Nephron progenitor cell (in vitro differentiated cells): ENCODE results near the gene CD177.
"Not testable (repeated sequence)": the region's sequence is repeated elsewhere in the genome, so short reads cannot be mapped to it uniquely, and the experiment has no call there.

Experiments
- DNase-seq: peaks from one replicate; pipeline ENCODE4 v3.0.0; 2021
- H3K27ac Mint-ChIP-seq: 2 replicates; pipeline ENCODE4 v1.8.0; 2021; ENCODE audit warnings: mild to moderate bottlenecking, moderate library complexity, mixed read lengths
- H3K27me3 Mint-ChIP-seq: 2 replicates; pipeline ENCODE4 v1.8.0; 2021; ENCODE audit warnings: mild to moderate bottlenecking, low read depth, mixed read lengths; ENCODE audit not compliant: poor library complexity
- H3K36me3 Mint-ChIP-seq: 2 replicates; pipeline ENCODE4 v1.8.0; 2021; ENCODE audit warnings: low read depth, mixed read lengths
- H3K4me1 Mint-ChIP-seq: 2 replicates; pipeline ENCODE4 v1.8.0; 2021; ENCODE audit warnings: mixed read lengths
- H3K4me3 Mint-ChIP-seq: 2 replicates; pipeline ENCODE4 v1.8.0; 2021; ENCODE audit warnings: mild to moderate bottlenecking, moderate library complexity, mixed read lengths
- H3K9me3 Mint-ChIP-seq: 2 replicates; pipeline ENCODE4 v1.8.0; 2021; ENCODE audit warnings: mild to moderate bottlenecking, moderate library complexity, mixed read lengths
- TF ChIP-seq, protein P1 (sequence below): fragments of 200-600 bp; sonication (generic); IDR thresholded peaks from 2 replicates; pipeline ENCODE4 v1.5.0; 2021; ENCODE audit warnings: antibody characterized with exemption

CD177 gene

DNA sequence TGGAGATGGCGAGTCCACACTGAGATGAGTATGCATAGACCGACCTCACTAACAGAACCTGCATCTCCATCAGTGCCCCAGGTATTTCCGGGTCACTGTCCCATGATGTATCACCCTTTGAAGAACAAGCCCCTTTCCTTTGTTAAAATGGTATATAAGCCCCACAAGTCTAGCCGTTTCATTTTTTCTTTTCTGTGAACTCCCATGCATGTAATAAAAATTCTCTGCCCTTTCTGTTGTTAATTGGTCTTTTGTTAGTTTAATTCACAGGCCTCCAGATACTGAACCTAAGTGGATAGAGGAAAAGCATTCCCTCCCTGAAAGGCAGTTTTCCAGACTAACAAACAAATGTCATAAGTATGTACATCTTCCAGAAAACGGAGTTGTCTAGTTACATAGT is 15.0 kb upstream of the CD177 start:
- Mint-ChIP-seq H3K27ac (no peak overlapping the region), H3K36me3 (no peaks in the 10 kb centered on the region), H3K4me1 (no peaks in the 10 kb centered on the region), H3K27me3 (peaks cover 12% of the 10 kb centered on the region), H3K9me3 (peaks cover 55% of the 10 kb centered on the region), H3K4me3 (no peak overlapping the region)
- DNase-seq: no peak
- TF ChIP-seq, protein P1, sequence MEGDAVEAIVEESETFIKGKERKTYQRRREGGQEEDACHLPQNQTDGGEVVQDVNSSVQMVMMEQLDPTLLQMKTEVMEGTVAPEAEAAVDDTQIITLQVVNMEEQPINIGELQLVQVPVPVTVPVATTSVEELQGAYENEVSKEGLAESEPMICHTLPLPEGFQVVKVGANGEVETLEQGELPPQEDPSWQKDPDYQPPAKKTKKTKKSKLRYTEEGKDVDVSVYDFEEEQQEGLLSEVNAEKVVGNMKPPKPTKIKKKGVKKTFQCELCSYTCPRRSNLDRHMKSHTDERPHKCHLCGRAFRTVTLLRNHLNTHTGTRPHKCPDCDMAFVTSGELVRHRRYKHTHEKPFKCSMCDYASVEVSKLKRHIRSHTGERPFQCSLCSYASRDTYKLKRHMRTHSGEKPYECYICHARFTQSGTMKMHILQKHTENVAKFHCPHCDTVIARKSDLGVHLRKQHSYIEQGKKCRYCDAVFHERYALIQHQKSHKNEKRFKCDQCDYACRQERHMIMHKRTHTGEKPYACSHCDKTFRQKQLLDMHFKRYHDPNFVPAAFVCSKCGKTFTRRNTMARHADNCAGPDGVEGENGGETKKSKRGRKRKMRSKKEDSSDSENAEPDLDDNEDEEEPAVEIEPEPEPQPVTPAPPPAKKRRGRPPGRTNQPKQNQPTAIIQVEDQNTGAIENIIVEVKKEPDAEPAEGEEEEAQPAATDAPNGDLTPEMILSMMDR: no peak

DNA sequence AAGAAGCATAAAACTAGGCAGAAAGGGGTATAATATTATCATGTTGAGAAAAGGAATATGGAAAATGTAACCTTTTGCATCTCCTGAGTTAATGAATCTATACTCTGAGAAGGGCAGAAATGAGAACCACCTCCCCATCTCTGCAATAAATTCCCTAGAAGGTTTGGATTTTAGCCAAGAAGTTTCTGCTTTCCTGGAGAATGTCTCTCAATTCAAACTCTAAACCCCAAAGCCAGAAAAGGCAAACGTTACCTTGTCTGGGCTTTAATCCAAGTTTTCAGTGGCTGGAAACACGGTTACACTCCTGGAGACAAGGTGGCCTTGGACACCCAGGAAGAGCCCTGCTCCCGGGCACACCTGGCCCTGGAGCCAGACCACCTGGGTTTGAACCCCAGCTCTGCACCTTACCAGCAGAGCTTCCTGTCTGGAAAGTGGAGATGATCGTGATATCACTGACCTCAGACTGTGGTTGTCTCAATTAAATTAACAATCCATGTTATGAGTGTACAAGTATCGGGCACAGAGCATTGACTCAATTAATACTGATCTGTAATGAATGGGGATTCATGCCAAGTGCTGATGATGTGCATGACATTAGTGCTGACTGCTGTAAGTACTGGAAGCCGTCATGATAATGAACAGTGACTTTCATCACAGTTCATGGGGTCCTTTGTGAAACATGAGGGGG is 14.1 kb upstream of the CD177 start:
- not testable (repeated sequence) for H3K4me1 Mint-ChIP-seq, DNase-seq, H3K36me3 Mint-ChIP-seq, H3K27ac Mint-ChIP-seq, H3K4me3 Mint-ChIP-seq
- H3K9me3 Mint-ChIP-seq: peaks cover 56% of the 10 kb centered on the region
- peaks cover 12% of the 10 kb centered on the region for H3K27me3 Mint-ChIP-seq

DNA sequence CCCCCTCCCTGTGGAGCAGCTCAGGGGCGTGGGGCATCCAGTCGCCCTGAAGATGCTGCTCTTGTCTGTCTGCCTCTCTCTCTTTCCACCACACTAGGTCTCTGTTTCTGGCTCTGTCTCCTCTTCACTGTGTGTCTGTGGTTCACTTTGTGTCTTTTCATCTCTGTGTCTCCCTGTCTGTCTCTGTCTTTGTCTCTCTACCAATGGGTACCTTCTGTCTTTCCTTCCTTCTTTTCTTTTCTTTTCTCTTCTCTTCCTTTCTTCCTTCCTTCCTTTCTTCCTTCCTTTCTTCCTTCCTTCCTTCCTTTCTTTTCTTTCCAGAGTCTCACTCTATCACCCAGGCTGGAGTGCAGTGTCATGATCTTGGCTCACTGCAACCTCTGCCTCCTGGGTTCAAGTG is 13.4 kb upstream of the CD177 start:
- peaks cover 14% of the 10 kb centered on the region for H3K27me3 Mint-ChIP-seq
- peaks cover 57% of the 10 kb centered on the region for H3K9me3 Mint-ChIP-seq
- H3K4me3 Mint-ChIP-seq, DNase-seq, H3K27ac Mint-ChIP-seq, H3K4me1 Mint-ChIP-seq, H3K36me3 Mint-ChIP-seq: not testable (repeated sequence)

DNA sequence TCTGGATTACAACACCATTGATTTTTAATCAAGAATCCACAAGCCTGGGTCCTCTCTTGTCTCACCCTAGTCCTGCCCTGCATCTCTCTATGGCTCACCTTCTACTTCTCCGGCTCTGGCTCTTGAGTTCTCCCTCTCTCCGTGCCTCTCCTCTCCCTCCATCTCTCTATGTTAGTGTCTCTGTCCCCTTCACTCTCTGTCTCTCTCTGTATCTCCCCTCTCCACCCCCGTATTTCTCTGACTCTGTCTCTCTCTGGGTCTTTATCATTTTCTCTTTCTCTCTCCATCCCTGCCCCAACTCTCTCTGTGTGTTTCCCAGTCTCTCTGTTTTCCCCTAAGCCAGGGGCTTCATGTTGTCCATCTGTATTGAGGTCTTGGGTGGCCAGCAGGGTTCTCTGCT is 12.4 kb upstream of the CD177 start:
- H3K9me3 Mint-ChIP-seq: peaks cover 58% of the 10 kb centered on the region
- H3K4me1 Mint-ChIP-seq: not testable (repeated sequence)

DNA sequence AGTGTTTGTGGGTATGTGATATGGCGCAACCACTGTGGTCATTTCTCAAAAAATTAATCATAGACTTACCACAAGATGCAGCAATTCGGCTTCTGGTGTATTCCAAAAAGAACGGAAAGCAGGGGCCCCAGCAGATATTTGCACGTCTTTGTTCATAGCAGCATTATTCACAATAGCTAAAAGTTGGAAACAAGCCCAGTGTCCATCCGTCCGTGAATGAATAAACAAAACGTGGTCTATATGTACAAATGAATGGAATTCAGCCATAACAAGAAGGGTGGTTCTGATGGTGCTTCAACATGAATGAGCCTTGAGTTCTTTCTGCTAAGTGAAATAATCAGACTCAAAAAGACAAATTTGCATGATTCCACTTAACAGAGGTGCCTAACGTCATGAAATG is 11.4 kb upstream of the CD177 start:
- not testable (repeated sequence) for DNase-seq, H3K4me1 Mint-ChIP-seq, H3K4me3 Mint-ChIP-seq, H3K36me3 Mint-ChIP-seq, H3K27ac Mint-ChIP-seq
- Mint-ChIP-seq H3K27me3 (peaks cover 15% of the 10 kb centered on the region), H3K9me3 (peaks cover 50% of the 10 kb centered on the region)

More for the DNA sequence above, 12.4 kb upstream of the CD177 start:
- H3K27ac Mint-ChIP-seq, DNase-seq, H3K4me3 Mint-ChIP-seq, H3K36me3 Mint-ChIP-seq: not testable (repeated sequence)
- peaks cover 15% of the 10 kb centered on the region for H3K27me3 Mint-ChIP-seq

DNA sequence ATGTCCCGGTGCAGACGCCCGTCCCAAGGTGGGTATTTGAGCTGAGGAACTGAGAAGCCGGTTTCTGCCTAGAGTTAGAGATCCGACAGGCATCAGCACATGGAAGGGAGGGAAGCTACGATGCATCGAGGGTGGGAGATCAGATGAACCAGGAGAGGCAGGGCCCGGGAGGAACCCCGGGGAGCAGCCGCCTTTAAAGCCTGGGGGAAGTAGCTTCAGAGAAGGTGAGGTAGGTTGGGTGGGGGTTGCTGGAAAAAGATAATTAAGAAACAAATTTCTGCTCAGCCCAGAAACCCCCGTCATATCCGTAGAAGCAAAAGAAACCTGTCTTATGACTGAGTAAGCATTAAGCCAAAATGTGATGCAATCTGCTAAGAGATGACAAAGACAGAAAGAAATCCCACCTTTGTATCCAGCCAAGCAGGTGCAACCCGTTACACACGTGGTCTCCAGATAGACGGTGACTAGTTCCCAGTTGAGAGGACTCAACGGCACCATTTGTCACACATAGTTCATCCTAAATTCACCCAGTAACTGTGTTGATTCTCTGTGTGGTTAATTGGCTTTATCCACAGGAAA is 9.1 kb upstream of the CD177 start:
- not testable (repeated sequence) for H3K4me3 Mint-ChIP-seq, DNase-seq
- peaks cover 52% of the 10 kb centered on the region for H3K9me3 Mint-ChIP-seq

DNA sequence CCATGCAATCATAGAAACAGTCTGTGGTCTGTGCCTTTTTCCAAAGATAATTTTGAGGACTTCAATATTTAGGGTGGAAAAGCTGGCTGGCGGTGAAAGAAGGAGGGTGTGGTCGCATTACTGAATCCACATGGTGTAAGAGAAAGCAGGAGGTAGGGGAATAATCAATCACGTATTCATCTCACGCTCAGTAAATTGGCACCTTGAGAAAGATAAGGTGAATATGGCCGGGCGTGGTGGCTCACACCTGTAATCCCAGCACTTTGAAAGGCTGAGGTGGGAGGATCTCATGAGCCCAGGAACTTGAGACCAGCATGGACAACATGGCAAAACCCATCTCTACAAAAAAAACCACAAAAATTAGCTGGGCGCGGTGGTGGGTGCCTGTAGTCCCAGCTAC is 3.7 kb upstream of the CD177 start:
- H3K27ac Mint-ChIP-seq, DNase-seq, H3K4me1 Mint-ChIP-seq, H3K4me3 Mint-ChIP-seq, H3K36me3 Mint-ChIP-seq: not testable (repeated sequence)
- Mint-ChIP-seq H3K27me3 (peaks cover 37% of the 10 kb centered on the region), H3K9me3 (peaks cover 39% of the 10 kb centered on the region)

More for the DNA sequence above, 9.1 kb upstream of the CD177 start:
- not testable (repeated sequence) for H3K4me1 Mint-ChIP-seq, H3K36me3 Mint-ChIP-seq, H3K27ac Mint-ChIP-seq
- H3K27me3 Mint-ChIP-seq: peaks cover 15% of the 10 kb centered on the region

DNA sequence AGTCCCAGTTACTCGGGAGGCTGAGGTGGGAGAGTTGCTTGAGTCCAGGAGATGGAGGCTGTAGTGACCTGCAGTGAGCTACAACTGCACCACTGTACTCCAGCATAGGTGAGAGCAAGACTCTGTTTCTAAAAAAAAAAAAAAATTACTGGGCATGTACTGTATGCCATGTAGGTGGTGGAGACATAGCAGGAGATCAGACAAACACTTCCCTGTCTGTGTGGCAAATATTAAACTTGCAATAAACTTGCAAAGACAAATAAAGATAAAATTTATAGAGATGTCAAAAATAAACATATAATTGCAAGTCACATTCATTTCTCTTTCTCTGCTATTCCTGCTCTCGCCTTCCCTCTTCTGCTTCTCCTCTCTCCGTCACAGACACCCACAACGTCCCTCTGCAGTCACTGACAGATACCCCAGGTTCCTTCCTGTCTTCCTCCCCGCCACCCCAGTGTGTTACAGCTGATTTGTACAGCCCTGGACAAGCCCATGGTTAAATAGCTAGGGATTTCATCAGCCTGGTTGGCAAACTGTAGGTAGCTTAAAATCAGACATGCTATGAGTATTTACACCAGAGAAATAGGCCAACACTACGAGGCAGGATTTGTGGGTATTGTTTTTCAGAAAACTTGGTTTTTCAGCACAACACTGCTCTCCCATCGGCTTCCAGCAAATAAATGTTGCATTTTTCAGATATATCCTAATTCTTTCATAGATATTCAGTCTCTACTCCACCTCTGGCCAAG is 1.3 kb upstream of the CD177 start:
- Mint-ChIP-seq H3K36me3 (no peaks in the 10 kb centered on the region), H3K27ac (no peak overlapping the region), H3K4me3 (no peak overlapping the region), H3K27me3 (peaks cover 39% of the 10 kb centered on the region), H3K4me1 (no peaks in the 10 kb centered on the region), H3K9me3 (peaks cover 33% of the 10 kb centered on the region)
- TF ChIP-seq, protein P1: no peak
- no peak for DNase-seq

DNA sequence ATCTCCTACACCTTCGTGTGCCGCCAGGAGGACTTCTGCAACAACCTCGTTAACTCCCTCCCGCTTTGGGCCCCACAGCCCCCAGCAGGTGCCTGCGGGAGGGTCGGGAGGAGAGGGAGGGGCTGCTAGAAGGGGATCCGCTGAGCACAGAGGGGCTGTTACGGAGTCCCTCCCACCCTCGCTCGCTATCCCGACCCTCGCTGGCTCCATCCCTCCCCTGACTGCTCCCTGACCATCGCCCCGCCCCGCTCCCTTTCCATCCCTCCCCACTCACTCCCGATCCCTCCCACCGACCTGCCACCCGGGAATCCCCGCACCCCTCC is 780 bp downstream of the CD177 start:
- Mint-ChIP-seq H3K27me3 (peaks cover 39% of the 10 kb centered on the region), H3K36me3 (no peaks in the 10 kb centered on the region), H3K27ac (no peak overlapping the region), H3K9me3 (peaks cover 24% of the 10 kb centered on the region), H3K4me3 (peak overlapping the region; percentile 65), H3K4me1 (no peaks in the 10 kb centered on the region)
- TF ChIP-seq, protein P1: no peak
- peak; percentile 51 for DNase-seq

DNA sequence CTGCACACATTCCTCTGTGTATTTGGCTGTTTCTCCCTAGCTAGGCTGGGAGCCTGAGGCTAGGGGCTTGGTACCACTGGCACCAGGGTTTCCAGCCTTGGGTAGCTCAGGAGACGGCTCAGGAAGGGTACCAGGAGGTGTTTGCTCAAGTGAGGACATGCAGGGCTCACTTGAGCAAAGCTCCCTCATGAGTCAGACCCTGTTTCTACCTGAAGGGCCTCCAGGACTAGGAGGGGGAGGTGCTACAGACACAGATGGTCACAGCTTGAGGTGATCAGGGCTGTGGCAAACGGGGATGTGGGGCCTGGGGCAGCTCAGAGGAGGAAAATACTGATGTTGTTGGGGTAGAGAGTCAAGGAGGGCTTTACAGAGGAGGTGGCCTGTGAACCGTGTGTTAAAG is 3.3 kb downstream of the CD177 start:
- H3K4me3 Mint-ChIP-seq, H3K36me3 Mint-ChIP-seq, H3K4me1 Mint-ChIP-seq, DNase-seq, H3K27ac Mint-ChIP-seq: not testable (repeated sequence)
- peaks cover 33% of the 10 kb centered on the region for H3K27me3 Mint-ChIP-seq
- peaks cover 25% of the 10 kb centered on the region for H3K9me3 Mint-ChIP-seq
